ENCODE results near the gene TMEM156.

The TMEM156 gene

GRCh38 chr4:38954727-38955126 lies 77.5 kb downstream of the TMEM156 start:
- no peak for DNase-seq

GRCh38 chr4:38952017-38952416 lies 80.2 kb downstream of the TMEM156 start:
- no peak for DNase-seq

- no peak for DNase-seq
Observed at GRCh38 chr4:38951598-38951997, 80.6 kb downstream of the TMEM156 start.

GRCh38 chr4:38950734-38951133 lies 81.5 kb downstream of the TMEM156 start:
- no peak for DNase-seq

GRCh38 chr4:38950159-38950558 lies 82.0 kb downstream of the TMEM156 start:
- DNase-seq: no peak

GRCh38 chr4:38949411-38950051 lies 82.7 kb downstream of the TMEM156 start:
- no peak for DNase-seq

GRCh38 chr4:38948551-38948950 lies 83.7 kb downstream of the TMEM156 start:
- no peak for DNase-seq

GRCh38 chr4:38946919-38947318 lies 85.3 kb downstream of the TMEM156 start:
- DNase-seq: no peak

- DNase-seq: no peak
Observed at GRCh38 chr4:38944440-38944839, 87.8 kb downstream of the TMEM156 start.

- DNase-seq: no peak
Observed at GRCh38 chr4:38943343-38943742, 88.9 kb downstream of the TMEM156 start.

GRCh38 chr4:38941906-38942305 lies 90.3 kb downstream of the TMEM156 start:
- DNase-seq: peak; percentile 46

GRCh38 chr4:38940476-38940875 lies 91.7 kb downstream of the TMEM156 start:
- no peak for DNase-seq

- no peak for DNase-seq
Observed at GRCh38 chr4:38939165-38939564, 93.0 kb downstream of the TMEM156 start.

GRCh38 chr4:38935391-38936073 lies 96.7 kb downstream of the TMEM156 start:
- no peak for DNase-seq

- no peak for DNase-seq
Observed at GRCh38 chr4:38931125-38931524, 101.1 kb downstream of the TMEM156 start.

GRCh38 chr4:38930707-38931106 lies 101.5 kb downstream of the TMEM156 start:
- DNase-seq: no peak

- DNase-seq: no peak
Observed at GRCh38 chr4:38930204-38930603, 102.0 kb downstream of the TMEM156 start.

- DNase-seq: no peak
Observed at GRCh38 chr4:38928974-38929373, 103.2 kb downstream of the TMEM156 start.

- no peak for DNase-seq
Observed at GRCh38 chr4:38928568-38928967, 103.6 kb downstream of the TMEM156 start.

- no peak for DNase-seq
Observed at GRCh38 chr4:38926896-38927295, 105.3 kb downstream of the TMEM156 start.

GRCh38 chr4:38925492-38926413 lies 106.5 kb downstream of the TMEM156 start:
- no peak for DNase-seq

- DNase-seq: no peak
Observed at GRCh38 chr4:38924353-38924752, 107.9 kb downstream of the TMEM156 start.

GRCh38 chr4:38923746-38924145 lies 108.5 kb downstream of the TMEM156 start:
- DNase-seq: no peak

- no peak for DNase-seq
Observed at GRCh38 chr4:38921151-38921550, 111.1 kb downstream of the TMEM156 start.
